HepG2 (cell line): ENCODE data around the gene IFI30. TPM values are rescaled to one million over a fixed set of nuclear protein-coding genes. Genes with fewer than 3 reads are reported as not detected.

ENCODE experiments used
- AHDC1 ChIP-seq: sonication (generic); formaldehyde crosslinking; IDR thresholded peaks from 2 replicates; pipeline ENCODE4 v1.5.1; 2020; ENCODE audit warnings: mild to moderate bottlenecking, missing genetic modification reagents, borderline replicate concordance
- AHR ChIP-seq: IDR thresholded peaks from 2 replicates; pipeline ENCODE4 v1.6.1; 2018; ENCODE audit warnings: missing genetic modification reagents, missing compliant biosample characterization
- HOXA3 ChIP-seq: sonication (generic); formaldehyde crosslinking; IDR thresholded peaks from 2 replicates; pipeline ENCODE4 v1.5.0; 2020; ENCODE audit warnings: missing genetic modification reagents
- MAFF ChIP-seq: IDR thresholded peaks from 2 replicates; pipeline ENCODE4 v1.6.1; 2011; ENCODE audit warnings: low read depth, low read length, improper control_type of control experiment
- NR2C2 ChIP-seq: sonication (generic); formaldehyde crosslinking; IDR thresholded peaks from 2 replicates; pipeline ENCODE4 v1.4.0; 2020; ENCODE audit warnings: missing genetic modification reagents, mild to moderate bottlenecking, moderate library complexity, borderline replicate concordance
- PCBP1 ChIP-seq: fragments of 200-400 bp; formaldehyde crosslinking; IDR thresholded peaks from 2 replicates; pipeline ENCODE4 v1.6.1; 2017; ENCODE audit warnings: mild to moderate bottlenecking, low read depth, low read length, borderline replicate concordance
- UBTF ChIP-seq: sonication (generic); formaldehyde crosslinking; IDR thresholded peaks from 2 replicates; pipeline ENCODE4 v1.4.0; 2020; ENCODE audit warnings: mild to moderate bottlenecking, missing genetic modification reagents
- ZNF496 ChIP-seq: sonication (generic); formaldehyde crosslinking; IDR thresholded peaks from 2 replicates; pipeline ENCODE4 v1.8.1; 2023; ENCODE audit warnings: mild to moderate bottlenecking, moderate library complexity, missing genetic modification reagents; ENCODE audit not compliant: insufficient replicate concordance
- ZNF782 ChIP-seq: sonication (generic); formaldehyde crosslinking; IDR thresholded peaks from 2 replicates; pipeline ENCODE4 v1.4.0; 2020; ENCODE audit warnings: missing genetic modification reagents, mild to moderate bottlenecking, borderline replicate concordance
- polyA plus RNA-seq, 8 experiments: library from polyadenylated mRNA; depleted of rRNA in 3 of 8; stranded (reverse) in 7 of 8; unstranded in 1 of 8; fragments of >200 nt; fragmentation: Illumina TruSeq in 4 of 8; extraction: Trizol in 4 of 8; gene quantifications; 2 replicates each; pipeline versions ENCODE4 v1.2.1 to v1.2.3, GENCODE V29; 2011 to 2016; ENCODE audit warnings: low read depth in 4 of 8, missing spikeins in 1 of 8, mixed read lengths in 1 of 8; ENCODE audit not compliant: insufficient read depth in 1 of 8
- total RNA-seq, 5 experiments: library from RNA; depleted of rRNA; stranded (reverse); fragments of >200 nt; fragmentation: Illumina TruSeq; extraction: Trizol; gene quantifications; 2 replicates each; pipeline ENCODE4 v1.2.3, GENCODE V29; 2016; ENCODE audit warnings: low read depth in 1 of 5
- TF ChIP-seq, protein P1 (sequence below): sonication (generic); formaldehyde crosslinking; IDR thresholded peaks from 2 replicates; pipeline ENCODE4 v1.4.0; 2020; ENCODE audit warnings: missing genetic modification reagents, borderline replicate concordance
- TF ChIP-seq, protein P2 (sequence below): sonication (generic); formaldehyde crosslinking; conservative IDR thresholded peaks from 2 replicates; pipeline ENCODE4 v1.8.0; 2022; ENCODE audit warnings: low read depth, missing genetic modification reagents
- TF ChIP-seq, protein P3 (sequence below): sonication (generic); formaldehyde crosslinking; IDR thresholded peaks from 2 replicates; pipeline ENCODE4 v1.4.0; 2020; ENCODE audit warnings: missing genetic modification reagents, borderline replicate concordance

IFI30 gene
- total and polyA plus RNA-seq, 2 of the 13 experiments (the other 11 are each of a cell fraction or from before 2014, with no cell fraction given): 25.0 to 79.4 TPM

DNA sequence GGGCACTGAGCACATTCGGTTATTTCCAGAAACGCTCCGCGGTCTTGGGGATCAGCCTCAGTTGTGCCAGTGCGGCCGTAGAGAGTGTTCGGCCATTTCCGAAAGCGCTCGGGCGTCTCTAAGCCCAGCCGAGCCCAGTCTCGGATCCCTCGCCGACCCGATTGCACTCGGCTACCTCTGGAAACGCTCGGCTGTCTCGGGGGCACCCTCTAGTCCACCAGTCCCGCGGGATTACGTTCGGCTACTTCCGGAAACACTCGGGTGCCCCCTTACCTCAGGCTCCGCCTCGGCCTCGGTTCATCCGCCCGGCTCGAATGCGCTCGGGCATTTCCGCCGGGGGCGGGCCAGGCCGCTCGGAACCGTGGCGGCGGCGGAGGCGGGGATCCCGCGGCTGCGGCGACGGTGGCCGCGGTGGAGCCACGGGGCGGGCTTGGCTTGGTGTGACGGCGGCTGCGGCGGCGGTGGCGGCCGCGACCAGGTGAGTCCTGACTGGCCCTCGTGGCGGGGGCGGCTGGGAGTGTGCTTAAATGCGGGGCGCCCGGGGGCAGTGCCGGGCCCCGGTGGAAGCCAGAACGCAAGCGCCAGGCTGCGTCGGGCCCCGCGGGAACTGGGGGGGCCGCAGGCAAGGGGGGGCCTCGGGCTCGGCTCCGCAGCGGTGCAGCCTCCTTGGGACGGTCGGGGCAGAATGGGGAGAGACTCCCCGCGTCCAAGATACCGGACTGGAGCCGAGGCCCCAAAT is 20.6 kb upstream of the IFI30 start, which contains the start of gene PIK3R2 (continued):
- TF ChIP-seq, protein P1, sequence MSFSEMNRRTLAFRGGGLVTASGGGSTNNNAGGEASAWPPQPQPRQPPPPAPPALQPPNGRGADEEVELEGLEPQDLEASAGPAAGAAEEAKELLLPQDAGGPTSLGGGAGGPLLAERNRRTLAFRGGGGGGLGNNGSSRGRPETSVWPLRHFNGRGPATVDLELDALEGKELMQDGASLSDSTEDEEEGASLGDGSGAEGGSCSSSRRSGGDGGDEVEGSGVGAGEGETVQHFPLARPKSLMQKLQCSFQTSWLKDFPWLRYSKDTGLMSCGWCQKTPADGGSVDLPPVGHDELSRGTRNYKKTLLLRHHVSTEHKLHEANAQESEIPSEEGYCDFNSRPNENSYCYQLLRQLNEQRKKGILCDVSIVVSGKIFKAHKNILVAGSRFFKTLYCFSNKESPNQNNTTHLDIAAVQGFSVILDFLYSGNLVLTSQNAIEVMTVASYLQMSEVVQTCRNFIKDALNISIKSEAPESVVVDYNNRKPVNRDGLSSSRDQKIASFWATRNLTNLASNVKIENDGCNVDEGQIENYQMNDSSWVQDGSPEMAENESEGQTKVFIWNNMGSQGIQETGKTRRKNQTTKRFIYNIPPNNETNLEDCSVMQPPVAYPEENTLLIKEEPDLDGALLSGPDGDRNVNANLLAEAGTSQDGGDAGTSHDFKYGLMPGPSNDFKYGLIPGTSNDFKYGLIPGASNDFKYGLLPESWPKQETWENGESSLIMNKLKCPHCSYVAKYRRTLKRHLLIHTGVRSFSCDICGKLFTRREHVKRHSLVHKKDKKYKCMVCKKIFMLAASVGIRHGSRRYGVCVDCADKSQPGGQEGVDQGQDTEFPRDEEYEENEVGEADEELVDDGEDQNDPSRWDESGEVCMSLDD (CRISPR knock-in tag): no peak
- TF ChIP-seq AHDC1 (CRISPR knock-in tag): no peak
- peak; percentile 18; the same call in 1 of the 2 replicates for TF ChIP-seq HOXA3 (CRISPR knock-in tag)
- TF ChIP-seq, protein P2, sequence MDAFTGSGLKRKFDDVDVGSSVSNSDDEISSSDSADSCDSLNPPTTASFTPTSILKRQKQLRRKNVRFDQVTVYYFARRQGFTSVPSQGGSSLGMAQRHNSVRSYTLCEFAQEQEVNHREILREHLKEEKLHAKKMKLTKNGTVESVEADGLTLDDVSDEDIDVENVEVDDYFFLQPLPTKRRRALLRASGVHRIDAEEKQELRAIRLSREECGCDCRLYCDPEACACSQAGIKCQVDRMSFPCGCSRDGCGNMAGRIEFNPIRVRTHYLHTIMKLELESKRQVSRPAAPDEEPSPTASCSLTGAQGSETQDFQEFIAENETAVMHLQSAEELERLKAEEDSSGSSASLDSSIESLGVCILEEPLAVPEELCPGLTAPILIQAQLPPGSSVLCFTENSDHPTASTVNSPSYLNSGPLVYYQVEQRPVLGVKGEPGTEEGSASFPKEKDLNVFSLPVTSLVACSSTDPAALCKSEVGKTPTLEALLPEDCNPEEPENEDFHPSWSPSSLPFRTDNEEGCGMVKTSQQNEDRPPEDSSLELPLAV: no peak
- TF ChIP-seq UBTF (CRISPR knock-in tag): peak; percentile 20; the same call in 1 of the 2 replicates
- TF ChIP-seq NR2C2 (CRISPR knock-in tag): no peak
- TF ChIP-seq MAFF: no peak
- TF ChIP-seq, protein P3, sequence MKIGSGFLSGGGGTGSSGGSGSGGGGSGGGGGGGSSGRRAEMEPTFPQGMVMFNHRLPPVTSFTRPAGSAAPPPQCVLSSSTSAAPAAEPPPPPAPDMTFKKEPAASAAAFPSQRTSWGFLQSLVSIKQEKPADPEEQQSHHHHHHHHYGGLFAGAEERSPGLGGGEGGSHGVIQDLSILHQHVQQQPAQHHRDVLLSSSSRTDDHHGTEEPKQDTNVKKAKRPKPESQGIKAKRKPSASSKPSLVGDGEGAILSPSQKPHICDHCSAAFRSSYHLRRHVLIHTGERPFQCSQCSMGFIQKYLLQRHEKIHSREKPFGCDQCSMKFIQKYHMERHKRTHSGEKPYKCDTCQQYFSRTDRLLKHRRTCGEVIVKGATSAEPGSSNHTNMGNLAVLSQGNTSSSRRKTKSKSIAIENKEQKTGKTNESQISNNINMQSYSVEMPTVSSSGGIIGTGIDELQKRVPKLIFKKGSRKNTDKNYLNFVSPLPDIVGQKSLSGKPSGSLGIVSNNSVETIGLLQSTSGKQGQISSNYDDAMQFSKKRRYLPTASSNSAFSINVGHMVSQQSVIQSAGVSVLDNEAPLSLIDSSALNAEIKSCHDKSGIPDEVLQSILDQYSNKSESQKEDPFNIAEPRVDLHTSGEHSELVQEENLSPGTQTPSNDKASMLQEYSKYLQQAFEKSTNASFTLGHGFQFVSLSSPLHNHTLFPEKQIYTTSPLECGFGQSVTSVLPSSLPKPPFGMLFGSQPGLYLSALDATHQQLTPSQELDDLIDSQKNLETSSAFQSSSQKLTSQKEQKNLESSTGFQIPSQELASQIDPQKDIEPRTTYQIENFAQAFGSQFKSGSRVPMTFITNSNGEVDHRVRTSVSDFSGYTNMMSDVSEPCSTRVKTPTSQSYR (CRISPR knock-in tag): no peak
- TF ChIP-seq PCBP1: no peak
- no peak for TF ChIP-seq AHR (CRISPR knock-in tag)
- TF ChIP-seq ZNF782 (CRISPR knock-in tag): no peak
- TF ChIP-seq ZNF496 (CRISPR knock-in tag): no peak
